GM23338 (cell line): ENCODE results near the gene CDC42SE1.

Experiments used
- CREB1 ChIP-seq: fragments of 250-450 bp; sonication (Bioruptor Pico); IDR thresholded peaks from 2 replicates; pipeline ENCODE4 v1.5.0; 2020; ENCODE audit warnings: low read depth, mild to moderate bottlenecking, moderate library complexity
- CTCF ChIP-seq, 2 experiments: fragments of 200-600 bp in 1 of 2; sonication (generic) in 1 of 2; conservative IDR thresholded peaks; 2 replicates each; pipeline versions ENCODE4 v1.5.1 to v1.6.1; 2016 to 2017; ENCODE audit warnings: antibody characterized with exemption in 2 of 2, low read depth in 2 of 2, mild to moderate bottlenecking in 2 of 2, moderate library complexity in 1 of 2
- ETS1 ChIP-seq: IDR thresholded peaks from 2 replicates; pipeline ENCODE4 v1.6.1; 2016; ENCODE audit warnings: antibody characterized with exemption
- EZH2 ChIP-seq: fragments of 200-600 bp; sonication (generic); IDR thresholded peaks from one replicate; pipeline ENCODE4 v1.8.0; 2017; ENCODE audit warnings: antibody characterized with exemption, mild to moderate bottlenecking, low read depth; ENCODE audit not compliant: unreplicated experiment
- EZH2phosphoT487 ChIP-seq: fragments of 200-600 bp; sonication (generic); IDR thresholded peaks from one replicate; pipeline ENCODE4 v1.8.1; 2018; ENCODE audit warnings: antibody characterized with exemption; ENCODE audit not compliant: unreplicated experiment
- JUNB ChIP-seq: IDR thresholded peaks from one replicate; pipeline ENCODE4 v1.6.1; 2016; ENCODE audit warnings: antibody characterized with exemption; ENCODE audit not compliant: unreplicated experiment
- NANOG ChIP-seq: IDR thresholded peaks from 2 replicates; pipeline ENCODE4 v1.6.1; 2016; ENCODE audit warnings: antibody characterized with exemption, borderline replicate concordance
- POLR2AphosphoS5 ChIP-seq: IDR thresholded peaks from 2 replicates; pipeline ENCODE4 v1.6.1; 2016; ENCODE audit warnings: antibody characterized with exemption, low read depth
- REST ChIP-seq: IDR thresholded peaks from one replicate; pipeline ENCODE4 v1.6.1; 2018; ENCODE audit warnings: antibody characterized with exemption; ENCODE audit not compliant: unreplicated experiment
- ZNF331 ChIP-seq: fragments of 250-450 bp; sonication (Bioruptor Pico); IDR thresholded peaks from 2 replicates; pipeline ENCODE4 v1.5.0; 2020; ENCODE audit warnings: low read depth, mild to moderate bottlenecking, moderate library complexity
- ZNF462 ChIP-seq: fragments of 250-450 bp; sonication (Bioruptor Pico); IDR thresholded peaks from 2 replicates; pipeline ENCODE4 v1.5.0; 2020; ENCODE audit warnings: mild to moderate bottlenecking, moderate library complexity

GRCh38 chr1:151003180-151003579, 56.2 kb downstream of the CDC42SE1 start:
- TF ChIP-seq EZH2 (no peak), CTCF (conservative IDR thresholded peaks at IDR 0.05; ENCODE audit: low read depth in 2 of 2) (no peak), ETS1 (no peak), REST (no peak), EZH2phosphoT487 (no peak), POLR2AphosphoS5 (no peak), NANOG (no peak), ZNF331 (CRISPR knock-in tag) (no peak), CREB1 (CRISPR knock-in tag) (no peak), ZNF462 (CRISPR knock-in tag) (no peak), JUNB (no peak)
